ENCODE measurements around the gene CCND1.

CCND1 gene

GRCh38 chr11:69642549-69642912, 1.6 kb downstream of the CCND1 start:
- DNase-seq = no peak

GRCh38 chr11:69642913-69643632, 2.1 kb downstream of the CCND1 start:
- DNase-seq = no peak

GRCh38 chr11:69643646-69644045, 2.7 kb downstream of the CCND1 start:
- DNase-seq = no peak

GRCh38 chr11:69644071-69644961, 3.4 kb downstream of the CCND1 start:
- DNase-seq = no peak

- DNase-seq = no peak
These were observed 4.2 kb downstream of the CCND1 start for GRCh38 chr11:69644962-69645675.

- no peak for DNase-seq
These were observed 5.0 kb downstream of the CCND1 start for GRCh38 chr11:69645801-69646492.

GRCh38 chr11:69646493-69647389, 5.8 kb downstream of the CCND1 start:
- no peak for DNase-seq

GRCh38 chr11:69647390-69647748, 6.4 kb downstream of the CCND1 start:
- no peak for DNase-seq

- DNase-seq = no peak
These were observed 7.0 kb downstream of the CCND1 start for GRCh38 chr11:69647761-69648497.

- no peak for DNase-seq
These were observed 8.0 kb downstream of the CCND1 start for GRCh38 chr11:69648679-69649575.

GRCh38 chr11:69649576-69649900, 8.6 kb downstream of the CCND1 start:
- DNase-seq = no peak

GRCh38 chr11:69650081-69650831, 9.3 kb downstream of the CCND1 start:
- no peak for DNase-seq

- no peak for DNase-seq
These were observed 9.9 kb downstream of the CCND1 start for GRCh38 chr11:69650832-69651344.

GRCh38 chr11:69651834-69652620, 11.1 kb downstream of the CCND1 start:
- DNase-seq = no peak

GRCh38 chr11:69652999-69653398, 12.0 kb downstream of the CCND1 start:
- no peak for DNase-seq

- DNase-seq = no peak
These were observed 12.5 kb downstream of the CCND1 start for GRCh38 chr11:69653406-69653960.

- no peak for DNase-seq
These were observed 13.2 kb downstream of the CCND1 start for GRCh38 chr11:69654001-69654659.

All from DMS 273 treated with DMSO at 0.1 percent for 48 hours (cell line).